Measurements from ENCODE around the gene DISP2. TPM values are rescaled to one million over a fixed set of nuclear protein-coding genes. Genes with fewer than 3 reads are reported as not detected.
A peak's percentile ranks its signal among the peaks of the same experiment; 100 is the strongest.

The DISP2 gene
- total RNA-seq, 1 experiment from 2014 or later: 0.87 TPM

GRCh38 chr15:40320409-40320808 is 37.6 kb upstream of the DISP2 start:
- H3K79me2 ChIP-seq (ENCODE audit: low read length): peaks cover 12% of the 10 kb centered on the region
- no peak overlapping the region for H3K4me3 ChIP-seq (ENCODE audit: low read length)
- H3F3A ChIP-seq (ENCODE audit: low read length, unreplicated experiment): no peaks in the 10 kb centered on the region
- no peak for ATAC-seq
- H3K4me2 ChIP-seq (ENCODE audit: low read length): no peak overlapping the region
- H3K9me3 ChIP-seq (ENCODE audit: low read length): no peaks in the 10 kb centered on the region
- no peaks in the 10 kb centered on the region for H3K36me3 ChIP-seq (ENCODE audit: low read depth, low read length)
- ChIA-PET POLR2A (ENCODE audit: unreplicated experiment) (no interaction called here), CTCF (interaction anchor here (0.5 to 0.6 kb wide), 2 partner anchors 56 to 103 kb away, joined by 3 read pairs; no protein-coding TSS in a partner anchor)
- H3K27ac ChIP-seq (ENCODE audit: low read length): no peak overlapping the region
- no peak overlapping the region for H2AFZ ChIP-seq (ENCODE audit: low read length)
- no peak for DNase-seq
- H3K9me2 ChIP-seq (replicated peaks; ENCODE audit: low read length): no peaks in the 10 kb centered on the region
- no peak for TF ChIP-seq EZH2 (IDR thresholded peaks at IDR 0.05; ENCODE audit: low read length, unreplicated experiment)
- no peak for TF ChIP-seq CTCF (conservative IDR thresholded peaks at IDR 0.05; ENCODE audit: low read depth, low read length)
- no peak for TF ChIP-seq EZH2phosphoT487 (IDR thresholded peaks at IDR 0.05; ENCODE audit: borderline replicate concordance, low read length)
- H3K4me1 ChIP-seq (ENCODE audit: insufficient read depth, low read length): peaks cover 7% of the 10 kb centered on the region
- H4K20me1 ChIP-seq (ENCODE audit: low read length): peaks cover 6% of the 10 kb centered on the region; the same call in 1 of the 2 replicates
- no peaks in the 10 kb centered on the region for H3K27me3 ChIP-seq (ENCODE audit: low read length)
- intact Hi-C loops (cut with micrococcal nuclease): no loop called here
- H3K9ac ChIP-seq (ENCODE audit: low read length): no peak overlapping the region
- no TSS peak for BruUV-seq (replicated peaks)

DNA sequence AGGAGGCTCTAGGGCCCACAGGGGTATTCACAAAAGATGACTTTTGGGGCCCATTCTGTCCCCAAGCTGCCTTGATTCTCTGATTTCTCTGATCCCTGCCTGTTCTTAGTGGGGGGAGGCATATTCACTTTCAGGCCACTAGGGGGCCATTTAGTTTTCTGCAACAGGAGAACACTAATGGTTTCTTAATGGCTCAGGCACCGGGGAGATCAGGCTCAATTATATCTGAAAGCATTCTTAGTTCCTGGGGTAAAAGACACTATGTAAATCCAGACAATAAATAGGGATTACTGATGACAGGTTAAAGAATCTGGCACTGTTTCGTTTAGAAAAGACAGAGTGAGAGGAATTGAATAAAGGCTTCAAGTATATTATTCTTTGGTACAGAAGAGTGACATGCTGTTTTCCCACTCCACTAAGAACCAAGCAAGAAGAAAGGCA is 37.1 kb upstream of the DISP2 start:
- peak; percentile 79 for DNase-seq
- no peaks in the 10 kb centered on the region for H3K9me3 ChIP-seq (ENCODE audit: low read length)
- H4K20me1 ChIP-seq (ENCODE audit: low read length): peaks cover 11% of the 10 kb centered on the region; the same call in 1 of the 2 replicates
- no peak overlapping the region for H2AFZ ChIP-seq (ENCODE audit: low read length)
- no peaks in the 10 kb centered on the region for H3K27me3 ChIP-seq (ENCODE audit: low read length)
- no peak overlapping the region for H3K9ac ChIP-seq (ENCODE audit: low read length)
- H3K4me2 ChIP-seq (ENCODE audit: low read length): no peak overlapping the region
- ChIA-PET POLR2A (ENCODE audit: unreplicated experiment) (no interaction called here), CTCF (interaction anchor here (0.6 kb wide), 1 partner anchor 55 kb away, joined by 3 read pairs; no protein-coding TSS in a partner anchor)
- H3F3A ChIP-seq (ENCODE audit: low read length, unreplicated experiment): no peaks in the 10 kb centered on the region
- peaks cover 12% of the 10 kb centered on the region for H3K4me1 ChIP-seq (ENCODE audit: insufficient read depth, low read length)
- no peak overlapping the region for H3K4me3 ChIP-seq (ENCODE audit: low read length)
- TF ChIP-seq EZH2phosphoT487 (IDR thresholded peaks at IDR 0.05; ENCODE audit: borderline replicate concordance, low read length) (no peak), EZH2 (IDR thresholded peaks at IDR 0.05; ENCODE audit: low read length, unreplicated experiment) (no peak), CTCF (conservative IDR thresholded peaks at IDR 0.05; ENCODE audit: low read depth, low read length) (peak; percentile 90)
- peak; percentile 23; the same call in 1 of the 2 replicates for ATAC-seq
- no peaks in the 10 kb centered on the region for H3K36me3 ChIP-seq (ENCODE audit: low read depth, low read length)
- intact Hi-C loops (cut with micrococcal nuclease): loop anchor here (1.0 kb wide), 3 partner anchors 17 to 100 kb away; no protein-coding TSS in a partner anchor
- no TSS peak for BruUV-seq (replicated peaks)
- H3K27ac ChIP-seq (ENCODE audit: low read length): no peak overlapping the region
- no peaks in the 10 kb centered on the region for H3K9me2 ChIP-seq (replicated peaks; ENCODE audit: low read length)
- peaks cover 18% of the 10 kb centered on the region for H3K79me2 ChIP-seq (ENCODE audit: low read length)

- BruUV-seq (replicated peaks): no TSS peak
- no peak overlapping the region for H3K9ac ChIP-seq (ENCODE audit: low read length)
- intact Hi-C loops (cut with micrococcal nuclease): no loop called here
These were observed 35.3 kb upstream of the DISP2 start for GRCh38 chr15:40322531-40323238.

More at GRCh38 chr15:40322531-40323238, 35.3 kb upstream of the DISP2 start:
- Histone ChIP-seq H3K36me3 (ENCODE audit: low read depth, low read length) (no peaks in the 10 kb centered on the region), H2AFZ (ENCODE audit: low read length) (peak overlapping the region; percentile 73), H3K9me2 (replicated peaks; ENCODE audit: low read length) (no peaks in the 10 kb centered on the region), H3K4me3 (ENCODE audit: low read length) (peak overlapping the region; percentile 63), H3K9me3 (ENCODE audit: low read length) (no peaks in the 10 kb centered on the region), H3F3A (ENCODE audit: low read length, unreplicated experiment) (no peaks in the 10 kb centered on the region), H3K27me3 (ENCODE audit: low read length) (no peaks in the 10 kb centered on the region), H3K27ac (ENCODE audit: low read length) (no peak overlapping the region), H4K20me1 (ENCODE audit: low read length) (peaks cover 12% of the 10 kb centered on the region; the same call in 1 of the 2 replicates), H3K4me2 (ENCODE audit: low read length) (peak overlapping the region; percentile 79), H3K4me1 (ENCODE audit: insufficient read depth, low read length) (peaks cover 14% of the 10 kb centered on the region), H3K79me2 (ENCODE audit: low read length) (peaks cover 23% of the 10 kb centered on the region)
- ATAC-seq (no peak), DNase-seq (no peak)
- TF ChIP-seq CTCF (conservative IDR thresholded peaks at IDR 0.05; ENCODE audit: low read depth, low read length) (no peak), EZH2phosphoT487 (IDR thresholded peaks at IDR 0.05; ENCODE audit: borderline replicate concordance, low read length) (no peak), EZH2 (IDR thresholded peaks at IDR 0.05; ENCODE audit: low read length, unreplicated experiment) (no peak)
- POLR2A ChIA-PET (ENCODE audit: unreplicated experiment): interaction anchor here (0.6 kb wide), 1 partner anchor 19 kb away, joined by 3 read pairs; no protein-coding TSS in a partner anchor
- CTCF ChIA-PET: interaction anchor here (0.6 to 1.4 kb wide), 6 partner anchors 16 to 99 kb away, joined by 3 to 7 read pairs (median 4); partner anchors contain the start of gene CCDC9B
